Measurements from ENCODE around the gene TFB1M. TPM values are rescaled to one million over a fixed set of nuclear protein-coding genes. Genes with fewer than 3 reads are reported as not detected.

The TFB1M gene
- total RNA-seq, 1 donor from 2014 or later: 7.6 TPM

DNA sequence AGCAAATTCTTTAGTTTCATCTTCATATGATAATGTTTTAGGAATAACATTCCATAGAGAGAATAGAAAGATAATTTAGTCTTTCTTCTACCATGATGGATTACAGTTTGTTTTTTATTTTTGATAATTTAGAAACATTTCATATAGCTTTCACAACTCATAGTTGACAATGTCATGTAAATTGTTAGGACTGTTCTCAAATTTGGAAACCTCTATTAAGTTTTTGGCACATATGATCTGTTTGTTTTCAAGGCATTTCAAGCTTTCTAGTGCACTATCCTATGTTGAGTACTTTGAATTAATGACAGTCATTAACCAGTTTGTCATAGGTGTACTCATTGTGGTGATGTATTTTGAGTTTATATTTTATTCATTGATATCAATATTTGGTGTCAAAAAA lies 10.7 kb upstream of the TFB1M start:
- intact Hi-C loops (cut with DNase I): loop anchor here (10.0 kb wide), 1 partner anchor 170 kb away; no protein-coding TSS in a partner anchor
- no peak overlapping the region for H3K27ac ChIP-seq
- DNase-seq (ENCODE audit: extremely low spot score in 2 of 2): no peak
- no peaks in the 10 kb centered on the region for H3K36me3 ChIP-seq
- no peaks in the 10 kb centered on the region for H3K4me1 ChIP-seq
- no peak overlapping the region for H3K4me3 ChIP-seq
- H3K27me3 ChIP-seq: no peaks in the 10 kb centered on the region
- no peaks in the 10 kb centered on the region for H3K9me3 ChIP-seq
- TF ChIP-seq, protein P1, sequence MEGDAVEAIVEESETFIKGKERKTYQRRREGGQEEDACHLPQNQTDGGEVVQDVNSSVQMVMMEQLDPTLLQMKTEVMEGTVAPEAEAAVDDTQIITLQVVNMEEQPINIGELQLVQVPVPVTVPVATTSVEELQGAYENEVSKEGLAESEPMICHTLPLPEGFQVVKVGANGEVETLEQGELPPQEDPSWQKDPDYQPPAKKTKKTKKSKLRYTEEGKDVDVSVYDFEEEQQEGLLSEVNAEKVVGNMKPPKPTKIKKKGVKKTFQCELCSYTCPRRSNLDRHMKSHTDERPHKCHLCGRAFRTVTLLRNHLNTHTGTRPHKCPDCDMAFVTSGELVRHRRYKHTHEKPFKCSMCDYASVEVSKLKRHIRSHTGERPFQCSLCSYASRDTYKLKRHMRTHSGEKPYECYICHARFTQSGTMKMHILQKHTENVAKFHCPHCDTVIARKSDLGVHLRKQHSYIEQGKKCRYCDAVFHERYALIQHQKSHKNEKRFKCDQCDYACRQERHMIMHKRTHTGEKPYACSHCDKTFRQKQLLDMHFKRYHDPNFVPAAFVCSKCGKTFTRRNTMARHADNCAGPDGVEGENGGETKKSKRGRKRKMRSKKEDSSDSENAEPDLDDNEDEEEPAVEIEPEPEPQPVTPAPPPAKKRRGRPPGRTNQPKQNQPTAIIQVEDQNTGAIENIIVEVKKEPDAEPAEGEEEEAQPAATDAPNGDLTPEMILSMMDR (IDR thresholded peaks at IDR 0.05): no peak
- TF ChIP-seq POLR2A (IDR thresholded peaks at IDR 0.05): no peak
- TF ChIP-seq POLR2AphosphoS5 (IDR thresholded peaks at IDR 0.05; ENCODE audit: insufficient read depth in 1 of 2, low read depth in 1 of 2): no peak

DNA sequence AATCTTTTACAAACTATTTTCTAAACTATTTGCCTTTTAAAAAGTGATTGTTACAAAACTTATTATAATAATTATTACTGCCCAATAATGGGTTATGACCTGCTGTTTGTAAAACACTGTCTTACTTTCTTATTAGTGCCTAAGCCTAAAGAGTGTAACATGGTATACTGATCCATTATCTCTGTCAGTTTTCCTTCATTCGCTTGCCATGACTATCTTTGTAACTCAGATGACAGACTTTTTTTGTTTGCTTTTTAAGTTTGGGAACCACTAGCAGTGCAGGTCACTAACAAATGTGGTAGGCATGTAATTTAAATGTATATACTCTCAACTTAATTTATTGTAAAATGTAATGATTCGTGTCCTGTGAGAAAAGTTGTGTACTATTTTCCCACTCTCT lies 9.9 kb upstream of the TFB1M start:
- H3K9me3 ChIP-seq: no peaks in the 10 kb centered on the region
- intact Hi-C loops (cut with DNase I): loop anchor here (10.0 kb wide), 1 partner anchor 171 kb away; no protein-coding TSS in a partner anchor
- no peaks in the 10 kb centered on the region for H3K27me3 ChIP-seq
- no peaks in the 10 kb centered on the region for H3K36me3 ChIP-seq
- H3K27ac ChIP-seq: no peak overlapping the region
- no peaks in the 10 kb centered on the region for H3K4me1 ChIP-seq
- DNase-seq (ENCODE audit: extremely low spot score in 2 of 2): no peak
- no peak overlapping the region for H3K4me3 ChIP-seq
- TF ChIP-seq POLR2A (IDR thresholded peaks at IDR 0.05): no peak
- TF ChIP-seq POLR2AphosphoS5 (IDR thresholded peaks at IDR 0.05; ENCODE audit: insufficient read depth in 1 of 2, low read depth in 1 of 2): no peak
- TF ChIP-seq, protein P1 (IDR thresholded peaks at IDR 0.05): no peak

DNA sequence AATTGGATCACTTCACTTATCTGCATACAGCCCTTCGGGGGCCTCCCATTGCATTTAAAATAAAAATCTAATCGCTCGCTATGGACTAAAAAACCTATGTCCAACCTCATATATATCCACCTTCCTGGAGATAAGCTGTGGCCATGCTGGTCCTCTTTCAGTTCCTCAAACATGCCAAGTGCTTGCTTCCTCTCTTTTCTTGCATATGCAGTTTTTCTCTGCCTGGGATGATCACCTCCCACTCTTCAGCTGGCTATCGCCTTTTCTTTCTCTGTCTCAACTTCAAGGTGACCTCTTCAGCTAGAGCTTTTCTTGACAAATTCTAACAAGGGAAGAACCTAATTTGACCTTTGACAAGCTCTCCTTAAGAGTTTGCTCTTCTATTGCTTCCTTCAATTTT lies 5.6 kb upstream of the TFB1M start:
- no peaks in the 10 kb centered on the region for H3K9me3 ChIP-seq
- no peaks in the 10 kb centered on the region for H3K27me3 ChIP-seq
- intact Hi-C loops (cut with DNase I): loop anchor here (10.0 kb wide), 1 partner anchor 175 kb away; no protein-coding TSS in a partner anchor
- no peak overlapping the region for H3K4me3 ChIP-seq
- H3K4me1 ChIP-seq: no peaks in the 10 kb centered on the region
- H3K27ac ChIP-seq: no peak overlapping the region
- DNase-seq (ENCODE audit: extremely low spot score in 2 of 2): no peak
- no peak for TF ChIP-seq POLR2AphosphoS5 (IDR thresholded peaks at IDR 0.05; ENCODE audit: insufficient read depth in 1 of 2, low read depth in 1 of 2)
- H3K36me3 ChIP-seq: no peaks in the 10 kb centered on the region

DNA sequence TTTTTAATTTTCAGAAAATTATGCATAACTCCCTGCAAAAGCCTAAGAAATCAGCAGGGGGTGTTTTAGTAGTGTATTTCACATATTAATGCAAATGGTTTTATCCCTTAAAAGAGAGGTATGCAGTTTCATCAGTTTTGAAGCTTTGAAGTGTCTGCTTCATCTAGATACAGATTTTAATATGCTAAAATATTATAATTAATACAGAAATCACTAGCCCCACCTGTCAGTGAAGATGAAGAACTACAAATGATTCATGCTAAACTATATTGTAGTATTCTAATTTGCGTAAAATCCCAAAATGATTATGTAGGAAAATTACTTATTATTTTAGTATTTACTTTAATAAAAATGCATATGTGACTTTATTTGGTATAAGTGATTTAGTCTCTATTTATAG lies 2.9 kb upstream of the TFB1M start:
- no peak for TF ChIP-seq POLR2AphosphoS5 (IDR thresholded peaks at IDR 0.05; ENCODE audit: insufficient read depth in 1 of 2, low read depth in 1 of 2)
- no peak for TF ChIP-seq POLR2A (IDR thresholded peaks at IDR 0.05)
- TF ChIP-seq, protein P1 (IDR thresholded peaks at IDR 0.05): no peak
- H3K36me3 ChIP-seq: no peaks in the 10 kb centered on the region
- no peak for DNase-seq (ENCODE audit: extremely low spot score in 2 of 2)
- H3K27me3 ChIP-seq: no peaks in the 10 kb centered on the region
- H3K9me3 ChIP-seq: no peaks in the 10 kb centered on the region
- H3K27ac ChIP-seq: no peak overlapping the region
- no peaks in the 10 kb centered on the region for H3K4me1 ChIP-seq
- H3K4me3 ChIP-seq: no peak overlapping the region
- intact Hi-C loops (cut with DNase I): no loop called here

DNA sequence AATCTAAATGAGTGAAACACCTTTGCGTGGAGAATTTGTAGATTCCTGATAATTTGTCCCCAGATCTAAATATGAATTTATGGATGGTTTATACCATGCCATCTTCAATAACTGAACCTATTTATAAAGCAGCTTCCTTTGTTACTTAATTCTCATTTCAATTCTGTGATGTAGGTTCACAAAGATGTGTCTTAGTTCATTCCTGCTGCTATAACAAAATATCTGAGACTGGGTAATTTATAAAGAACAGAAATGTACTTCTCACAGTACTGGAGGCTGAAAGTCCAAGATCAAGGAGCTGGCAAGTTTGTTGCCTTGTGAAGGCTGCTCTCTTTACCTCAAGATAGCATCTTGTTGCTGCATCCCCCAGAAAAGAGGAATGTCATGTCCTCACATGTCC lies 2.1 kb upstream of the TFB1M start:
- intact Hi-C loops (cut with DNase I): no loop called here

More for the DNA sequence above, 2.1 kb upstream of the TFB1M start:
- Histone ChIP-seq H3K4me1 (no peaks in the 10 kb centered on the region), H3K9me3 (no peaks in the 10 kb centered on the region), H3K27ac (no peak overlapping the region), H3K27me3 (no peaks in the 10 kb centered on the region), H3K4me3 (no peak overlapping the region), H3K36me3 (no peaks in the 10 kb centered on the region)
- DNase-seq (ENCODE audit: extremely low spot score in 2 of 2): no peak
- TF ChIP-seq POLR2A (IDR thresholded peaks at IDR 0.05): no peak
- TF ChIP-seq, protein P1 (IDR thresholded peaks at IDR 0.05): no peak
- TF ChIP-seq POLR2AphosphoS5 (IDR thresholded peaks at IDR 0.05; ENCODE audit: insufficient read depth in 1 of 2, low read depth in 1 of 2): no peak

All from vagina (tissue), 2 donors.